Epithelial cell of alveolus of lung (primary cell): ENCODE measurements around the gene HSD3B2. TPM values are rescaled to one million over a fixed set of nuclear protein-coding genes. Genes with fewer than 3 reads are reported as not detected.

Experiments used
- total RNA-seq: library from RNA; depleted of rRNA; stranded (reverse); fragments of >200 nt; gene quantifications from 2 replicates; pipeline ENCODE4 v1.2.1, GENCODE V29; 2015

The HSD3B2 gene
- total RNA-seq = not detected in 2 replicates

DNA sequence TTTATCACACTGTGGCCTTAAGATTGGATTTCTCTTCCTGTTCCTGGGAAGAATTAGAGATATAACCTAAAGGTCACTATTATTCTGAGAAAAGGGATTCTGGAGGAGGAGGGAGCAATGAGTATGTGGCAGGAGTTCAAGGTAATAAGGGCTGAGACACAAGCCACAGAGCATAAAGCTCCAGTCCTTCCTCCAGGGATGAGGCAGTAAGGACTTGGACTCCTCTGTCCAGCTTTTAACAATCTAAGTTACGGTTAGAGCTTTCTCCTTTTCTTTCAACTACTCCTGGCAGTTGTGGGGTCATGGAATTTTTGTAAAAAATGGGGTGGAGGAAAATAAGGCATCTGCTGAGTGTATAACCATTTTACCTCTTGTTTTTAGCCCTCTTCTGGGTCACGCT lies at the start of gene HSD3B2:
TSS of gene HSD3B2 (plus strand) at position 201 of the 400 bp plus-strand sequence. CDS start 270 bp downstream, outside the sequence.

DNA sequence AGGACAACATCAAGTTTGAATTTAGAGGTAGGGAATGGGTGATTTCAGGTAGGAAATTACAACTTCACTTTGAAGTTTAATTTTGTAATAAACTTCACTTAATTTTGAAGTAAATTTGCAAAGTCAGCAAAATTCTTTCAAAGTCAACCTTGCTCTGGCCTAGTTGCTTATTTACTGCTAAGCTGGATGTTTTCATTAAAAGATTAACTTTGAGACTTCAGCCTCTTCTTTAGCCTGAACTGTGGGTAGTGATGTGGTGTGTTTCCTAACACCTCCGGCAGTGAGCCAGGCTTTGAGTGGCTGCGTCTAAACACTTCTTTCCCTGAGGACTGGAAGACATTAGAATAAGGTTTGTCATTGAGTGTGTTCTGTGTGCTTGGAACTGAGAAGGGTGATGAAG lies 46.4 kb upstream of the HSD3B2 start, which contains the start of gene HAO2:
TSS of gene HAO2 (plus strand) at position 232 of the 400 bp plus-strand sequence. CDS start 12,301 bp downstream, outside the sequence.

Other genes with a start within 250 kb of the HSD3B2 start
- not detected in 2 replicates for gene HAO2, start 46.4 kb upstream of the HSD3B2 start, total RNA-seq
- gene HSD3B1, start 92.1 kb downstream of the HSD3B2 start, total RNA-seq = 0.39 TPM in 1 of 2 replicates, not detected in the other
- gene ZNF697, start 233.1 kb downstream of the HSD3B2 start, total RNA-seq = 13.4 and 14.3 TPM in 2 replicates